NB4 (cell line): ENCODE results near the gene GPRASP1.

Experiments used
- CTCF ChIP-seq: IDR thresholded peaks from one replicate; pipeline ENCODE4 v1.5.1; 2012; ENCODE audit warnings: low read depth, low read length
- MAX ChIP-seq: IDR thresholded peaks from 2 replicates; pipeline ENCODE4 v1.6.1; 2011; ENCODE audit warnings: low read depth, low read length

- TF ChIP-seq CTCF (no peak), MAX (no peak)
These were observed 46.2 kb downstream of the GPRASP1 start for GRCh38 chrX:102697494-102697893.
